Frontal cortex (tissue), 4 donors: Measurements from ENCODE around the gene TYW1B. TPM values are rescaled to one million over a fixed set of nuclear protein-coding genes. Genes with fewer than 3 reads are reported as not detected.
"Not testable (repeated sequence)": the region's sequence is repeated elsewhere in the genome, so short reads cannot be mapped to it uniquely, and the experiment has no call there.

Experiments
- DNase-seq, 2 donors: peaks; one replicate each; pipeline ENCODE4 v3.0.0; 2012; ENCODE audit warnings: low spot score in 2 of 2
- FAIRE-seq: peaks from 2 replicates; lab custom pipeline; 2012; peaks lifted over from hg19 to GRCh38; lab: Jason Lieb, UNC
- small RNA-seq: library from RNA; depleted of rRNA; stranded (forward); fragments of <200 nt; gene quantifications from one replicate; pipeline ENCODE3, GENCODE V24; 2014
- total RNA-seq: library from RNA; depleted of rRNA; stranded (reverse); fragments of >200 nt; gene quantifications from one replicate; pipeline ENCODE4 v1.2.3, GENCODE V29; 2014
- donor health status: control.
- donor health status: control.
- donor health status: control.

Gene TYW1B
- total RNA-seq, 1 donor from 2014 or later, result 2.0 TPM

DNA sequence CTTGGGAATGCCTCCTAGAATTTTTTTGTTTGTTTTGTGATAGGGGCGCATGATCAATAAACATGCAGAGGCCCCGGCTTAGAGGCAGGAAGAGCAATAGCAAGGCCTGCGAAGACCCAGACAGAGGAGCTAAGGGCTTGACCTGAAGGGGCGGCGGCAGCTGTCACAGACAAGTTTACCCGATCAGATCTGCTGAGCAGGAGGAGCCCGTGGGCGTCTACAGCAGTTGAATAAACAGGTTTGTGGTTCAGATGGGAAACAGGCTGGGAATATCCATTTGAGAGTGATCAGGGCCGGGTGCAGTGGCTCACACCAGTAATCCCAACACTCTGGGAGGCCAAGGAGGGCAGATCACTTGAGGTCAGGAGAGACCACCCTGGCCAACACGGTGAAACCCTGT is 289.9 kb downstream of the TYW1B start:
- FAIRE-seq, result no peak
- DNase-seq, result no peak

DNA sequence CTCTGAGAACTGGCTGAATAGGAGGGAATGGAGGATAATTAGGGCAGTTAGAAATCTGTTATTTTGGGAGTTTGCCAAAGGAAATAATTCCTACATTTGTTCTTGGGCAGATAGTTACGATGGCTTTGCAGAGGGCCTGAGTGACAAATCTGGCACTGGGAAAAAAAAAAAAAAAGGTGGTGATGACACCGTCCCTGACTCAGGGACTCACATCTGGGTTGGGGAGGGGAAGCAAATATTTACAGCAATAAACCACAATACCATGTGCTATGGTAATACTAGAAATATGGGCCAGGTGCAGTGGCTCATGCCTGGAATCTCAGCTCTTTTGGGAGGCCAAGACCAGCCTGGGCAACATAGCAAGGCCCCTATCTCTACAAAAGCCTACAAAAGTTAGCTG is 292.0 kb downstream of the TYW1B start:
- not testable (repeated sequence) for FAIRE-seq, DNase-seq

DNA sequence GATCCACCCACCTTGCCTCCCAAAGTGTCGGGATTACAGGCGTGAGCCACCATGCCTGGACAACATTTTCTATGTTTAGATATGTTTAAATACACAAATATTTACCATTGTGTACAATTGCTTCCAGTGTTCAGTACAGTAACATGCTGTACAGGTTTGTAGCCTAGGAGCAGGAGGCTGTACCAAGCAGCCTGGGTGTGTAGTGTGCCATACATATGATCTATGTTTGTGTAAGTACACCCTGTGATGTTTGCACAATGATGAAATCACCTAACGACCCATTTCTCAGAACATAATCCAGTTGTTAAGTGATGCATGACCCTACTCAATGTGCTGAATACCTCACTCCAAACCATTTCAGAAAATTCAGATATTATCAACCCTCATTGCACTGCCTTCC is 297.0 kb downstream of the TYW1B start:
- DNase-seq, FAIRE-seq: not testable (repeated sequence)

Small RNAs within 50 kb of the gene (small RNA-seq; reads per million reads assigned to genes)
- gene AC211469.2 (not detected), gene MIR4650-2 (not detected), gene RN7SL377P (not detected), gene RN7SL625P (not detected)

Other genes starting within 250 kb of the TYW1B start
- 4.9 TPM for gene POM121, start 96.9 kb upstream of the TYW1B start, total RNA-seq
- gene TRIM74, start 141.3 kb upstream of the TYW1B start, total RNA-seq, result not detected
- gene SPDYE8, start 201.6 kb upstream of the TYW1B start, total RNA-seq, result under 0.01 TPM
- under 0.01 TPM for gene SPDYE11, start 229.7 kb upstream of the TYW1B start, total RNA-seq